Activated naive CD4-positive, alpha-beta T cell treated with anti-CD3 and anti-CD28 coated beads for 36 hours (primary cell): Measurements from ENCODE around the gene CDH13. TPM values are rescaled to one million over a fixed set of nuclear protein-coding genes. Genes with fewer than 3 reads are reported as not detected.

Source experiments
- CTCF ChIA-PET: fragments of 350-600 bp; sonication (Branson Sonifier 250); formaldehyde crosslinking; loops from one replicate; lab custom pipeline; 2021; ENCODE audit warnings: antibody characterized with exemption; lab: Charles Lee
- DNase-seq: peaks from one replicate; pipeline ENCODE4 v3.0.0-alpha.2; 2020
- H3K27ac Mint-ChIP-seq: one replicate; pipeline ENCODE4 v1.8.0; 2021; ENCODE audit warnings: mild to moderate bottlenecking, mixed read lengths
- H3K27me3 Mint-ChIP-seq: one replicate; pipeline ENCODE4 v1.8.0; 2021; ENCODE audit warnings: low read depth, mixed read lengths
- H3K36me3 Mint-ChIP-seq: one replicate; pipeline ENCODE4 v1.8.0; 2021; ENCODE audit warnings: low read depth, mixed read lengths
- H3K4me1 Mint-ChIP-seq: one replicate; pipeline ENCODE4 v1.8.0; 2021; ENCODE audit warnings: low read depth, mixed read lengths
- H3K4me3 Mint-ChIP-seq: one replicate; pipeline ENCODE4 v1.8.0; 2021; ENCODE audit warnings: mild to moderate bottlenecking, moderate library complexity, mixed read lengths
- H3K9me3 Mint-ChIP-seq: one replicate; pipeline ENCODE4 v1.8.0; 2021; ENCODE audit warnings: mixed read lengths
- intact Hi-C: fragments of 100-400 bp; cut with micrococcal nuclease; formaldehyde crosslinking; loops from one replicate; pipeline ENCODE4 v1.15.1; 2023
- total RNA-seq, 2 experiments: library from RNA; stranded (reverse); gene quantifications; one replicate each; pipeline ENCODE4 v1.2.3, GENCODE V29; 2021

The CDH13 gene
- total RNA-seq, 2 experiments from 2014 or later: not detected

GRCh38 chr16:83027973-83028372 lies 401.2 kb downstream of the CDH13 start:
- H3K9me3 Mint-ChIP-seq: peaks cover 6% of the 10 kb centered on the region
- H3K4me1 Mint-ChIP-seq: no peaks in the 10 kb centered on the region
- CTCF ChIA-PET: interaction anchor here (0.6 kb wide), 1 partner anchor 207 kb away, joined by 3 read pairs; no protein-coding TSS in a partner anchor
- no peak overlapping the region for H3K4me3 Mint-ChIP-seq
- DNase-seq: no peak
- intact Hi-C loops: no loop called here
- H3K27me3 Mint-ChIP-seq: no peaks in the 10 kb centered on the region
- H3K27ac Mint-ChIP-seq: no peak overlapping the region
- no peaks in the 10 kb centered on the region for H3K36me3 Mint-ChIP-seq

DNA sequence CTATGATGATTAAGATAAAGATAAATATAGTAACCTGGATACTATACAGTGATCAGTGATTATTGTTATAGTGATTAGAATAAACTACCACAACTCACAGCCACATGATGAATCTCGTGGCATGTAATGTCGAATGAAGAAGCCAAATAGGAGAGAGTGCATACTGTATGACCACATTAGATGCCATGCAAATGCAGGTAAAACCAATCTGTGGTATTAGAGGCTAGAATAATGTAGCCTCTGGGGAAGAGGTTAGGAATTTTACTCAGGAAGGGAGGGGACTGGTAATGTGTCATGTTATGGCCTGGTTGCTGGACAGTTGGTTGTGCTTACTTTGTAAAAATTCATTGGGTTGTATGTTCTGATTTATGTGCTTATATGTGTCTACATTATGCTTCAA lies 402.7 kb downstream of the CDH13 start:
- Mint-ChIP-seq H3K27ac (no peak overlapping the region), H3K36me3 (no peaks in the 10 kb centered on the region), H3K9me3 (peaks cover 6% of the 10 kb centered on the region), H3K4me3 (no peak overlapping the region), H3K27me3 (no peaks in the 10 kb centered on the region), H3K4me1 (no peaks in the 10 kb centered on the region)
- DNase-seq: no peak
- intact Hi-C loops: no loop called here
- CTCF ChIA-PET: no interaction called here

DNA sequence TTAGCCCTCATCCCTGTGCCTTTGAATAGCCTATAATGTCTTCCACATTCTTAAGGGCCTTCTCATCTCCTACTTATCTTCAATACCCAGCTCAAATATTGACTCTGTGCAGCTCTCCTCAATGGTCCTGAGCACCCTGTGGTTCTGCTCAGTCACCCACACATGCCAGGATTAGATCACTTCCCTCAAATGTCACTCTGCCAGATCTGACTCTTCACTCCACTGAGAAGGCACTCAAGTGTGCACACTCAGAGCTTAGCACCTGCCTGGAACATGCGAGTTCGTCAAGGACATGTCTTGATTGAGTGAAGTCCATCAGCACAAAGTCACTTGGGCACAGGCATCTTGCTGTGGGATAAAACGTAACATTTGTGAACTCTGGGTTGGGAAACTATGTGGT lies 404.8 kb downstream of the CDH13 start:
- DNase-seq: no peak
- intact Hi-C loops: no loop called here
- CTCF ChIA-PET: no interaction called here
- Mint-ChIP-seq H3K4me3 (no peak overlapping the region), H3K27ac (no peak overlapping the region), H3K4me1 (no peaks in the 10 kb centered on the region), H3K36me3 (no peaks in the 10 kb centered on the region), H3K27me3 (no peaks in the 10 kb centered on the region), H3K9me3 (peaks cover 6% of the 10 kb centered on the region)

DNA sequence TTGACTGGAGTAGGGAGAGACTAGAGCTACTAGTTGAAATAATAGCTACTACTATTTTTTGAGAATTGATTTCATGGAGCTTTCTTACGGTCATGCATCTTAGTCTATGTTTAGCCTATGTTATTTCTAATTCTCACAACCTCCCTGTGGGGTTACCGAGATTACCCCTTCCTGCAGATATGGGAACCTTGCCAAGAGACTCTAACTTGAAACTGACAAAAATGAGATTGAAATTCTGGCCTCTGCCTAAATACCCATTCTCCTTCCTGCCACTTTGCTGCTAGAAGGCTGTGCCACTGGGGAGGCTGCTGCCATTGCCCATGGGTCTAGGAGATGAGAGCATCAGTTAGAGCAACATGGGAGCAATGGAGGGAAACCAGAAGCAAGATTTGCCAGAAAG lies 410.3 kb downstream of the CDH13 start:
- H3K27me3 Mint-ChIP-seq: peaks cover 6% of the 10 kb centered on the region
- no peaks in the 10 kb centered on the region for H3K36me3 Mint-ChIP-seq
- H3K27ac Mint-ChIP-seq: no peak overlapping the region
- no peak overlapping the region for H3K4me3 Mint-ChIP-seq
- H3K4me1 Mint-ChIP-seq: no peaks in the 10 kb centered on the region
- DNase-seq: no peak
- peaks cover 2% of the 10 kb centered on the region for H3K9me3 Mint-ChIP-seq
- intact Hi-C loops: no loop called here
- CTCF ChIA-PET: no interaction called here

GRCh38 chr16:83037884-83038283 lies 411.1 kb downstream of the CDH13 start:
- CTCF ChIA-PET: no interaction called here
- Mint-ChIP-seq H3K36me3 (no peaks in the 10 kb centered on the region), H3K9me3 (no peaks in the 10 kb centered on the region)

GRCh38 chr16:83040174-83040573 lies 413.4 kb downstream of the CDH13 start:
- Mint-ChIP-seq H3K36me3 (no peaks in the 10 kb centered on the region), H3K27ac (no peak overlapping the region), H3K4me1 (no peaks in the 10 kb centered on the region), H3K9me3 (no peaks in the 10 kb centered on the region), H3K27me3 (peaks cover 6% of the 10 kb centered on the region), H3K4me3 (no peak overlapping the region)
- CTCF ChIA-PET: no interaction called here
- intact Hi-C loops: no loop called here
- no peak for DNase-seq

More at GRCh38 chr16:83037884-83038283, 411.1 kb downstream of the CDH13 start:
- Mint-ChIP-seq H3K27ac (no peak overlapping the region), H3K4me3 (no peak overlapping the region), H3K4me1 (no peaks in the 10 kb centered on the region), H3K27me3 (peaks cover 6% of the 10 kb centered on the region)
- intact Hi-C loops: no loop called here
- no peak for DNase-seq

GRCh38 chr16:83044589-83044988 lies 417.8 kb downstream of the CDH13 start:
- no peaks in the 10 kb centered on the region for H3K27me3 Mint-ChIP-seq
- no peak overlapping the region for H3K27ac Mint-ChIP-seq
- H3K36me3 Mint-ChIP-seq: no peaks in the 10 kb centered on the region
- CTCF ChIA-PET: no interaction called here
- no peak overlapping the region for H3K4me3 Mint-ChIP-seq
- H3K4me1 Mint-ChIP-seq: no peaks in the 10 kb centered on the region
- intact Hi-C loops: no loop called here
- H3K9me3 Mint-ChIP-seq: peaks cover 4% of the 10 kb centered on the region
- no peak for DNase-seq

GRCh38 chr16:83045790-83046189 lies 419.0 kb downstream of the CDH13 start:
- no peak overlapping the region for H3K27ac Mint-ChIP-seq
- intact Hi-C loops: no loop called here
- CTCF ChIA-PET: no interaction called here
- peaks cover 3% of the 10 kb centered on the region for H3K27me3 Mint-ChIP-seq
- H3K9me3 Mint-ChIP-seq: peaks cover 8% of the 10 kb centered on the region
- DNase-seq: no peak
- no peak overlapping the region for H3K4me3 Mint-ChIP-seq
- H3K4me1 Mint-ChIP-seq: no peaks in the 10 kb centered on the region
- H3K36me3 Mint-ChIP-seq: no peaks in the 10 kb centered on the region

GRCh38 chr16:83046664-83047063 lies 419.9 kb downstream of the CDH13 start:
- Mint-ChIP-seq H3K27ac (no peak overlapping the region), H3K36me3 (no peaks in the 10 kb centered on the region), H3K4me1 (no peaks in the 10 kb centered on the region), H3K27me3 (peaks cover 6% of the 10 kb centered on the region), H3K4me3 (no peak overlapping the region), H3K9me3 (peaks cover 12% of the 10 kb centered on the region)
- CTCF ChIA-PET: no interaction called here
- no peak for DNase-seq
- intact Hi-C loops: no loop called here

DNA sequence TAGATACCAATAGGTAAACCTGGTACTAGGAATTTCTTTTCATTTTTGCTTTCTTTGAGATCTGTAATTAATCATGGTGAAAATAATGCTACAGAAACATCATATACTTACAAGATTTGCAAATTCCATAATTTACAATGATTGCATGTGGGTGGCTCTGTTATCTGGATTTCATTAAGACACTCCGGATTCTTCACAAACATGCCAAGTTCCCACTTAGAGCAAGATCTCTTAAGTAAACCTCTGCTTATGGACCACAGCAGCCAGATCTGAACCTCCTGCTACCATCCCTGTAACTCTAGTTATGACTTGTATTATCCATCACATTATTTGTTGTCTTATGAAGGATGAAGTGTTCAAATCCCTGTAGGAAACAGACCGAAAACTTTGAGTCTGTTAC lies 424.7 kb downstream of the CDH13 start:
- CTCF ChIA-PET: no interaction called here
- intact Hi-C loops: no loop called here
- H3K9me3 Mint-ChIP-seq: peaks cover 12% of the 10 kb centered on the region

DNA sequence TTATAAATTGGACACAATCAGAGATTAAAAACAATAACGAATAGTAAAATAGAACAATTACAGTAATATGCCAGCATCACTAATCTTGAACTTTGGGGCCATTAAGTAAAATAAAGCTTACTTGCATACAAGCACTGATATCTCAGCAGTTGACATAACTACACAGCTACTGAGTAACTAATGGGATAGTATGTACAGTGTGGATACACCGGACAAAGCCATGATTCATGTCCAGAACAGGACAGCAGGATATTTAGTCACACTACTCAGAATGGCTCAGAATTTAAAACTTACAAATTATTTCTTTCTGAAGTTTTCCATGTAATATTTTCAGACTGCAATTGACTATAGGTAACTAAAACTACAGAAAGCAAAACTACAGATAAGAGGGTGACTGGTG lies 427.5 kb downstream of the CDH13 start:
- Mint-ChIP-seq H3K36me3 (no peaks in the 10 kb centered on the region), H3K4me3 (no peak overlapping the region)
- CTCF ChIA-PET: no interaction called here

More for the DNA sequence above, 424.7 kb downstream of the CDH13 start:
- DNase-seq: no peak
- Mint-ChIP-seq H3K4me3 (no peak overlapping the region), H3K4me1 (no peaks in the 10 kb centered on the region), H3K36me3 (no peaks in the 10 kb centered on the region), H3K27ac (no peak overlapping the region), H3K27me3 (peaks cover 6% of the 10 kb centered on the region)

DNA sequence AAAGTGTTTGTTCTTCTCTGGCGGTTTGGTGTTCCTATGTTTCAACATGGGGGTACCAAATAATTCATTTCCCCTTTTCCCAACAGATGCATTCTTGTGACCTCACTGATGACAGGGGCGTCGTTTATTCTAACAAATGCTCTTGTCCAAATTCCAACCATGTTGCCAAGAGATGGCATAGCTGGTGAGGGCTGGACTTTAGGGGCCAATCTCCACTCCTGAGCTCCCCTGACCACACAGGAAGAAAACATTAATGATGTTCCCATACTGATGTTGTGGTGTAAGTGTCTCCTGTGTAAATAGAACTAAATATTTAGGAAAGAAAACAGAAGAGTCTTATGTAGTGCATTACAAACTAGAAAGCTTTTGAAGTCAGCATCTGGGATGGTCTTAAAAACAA lies 431.6 kb downstream of the CDH13 start:
- Mint-ChIP-seq H3K27ac (no peak overlapping the region), H3K4me1 (no peaks in the 10 kb centered on the region), H3K27me3 (no peaks in the 10 kb centered on the region), H3K9me3 (peaks cover 1% of the 10 kb centered on the region), H3K36me3 (no peaks in the 10 kb centered on the region), H3K4me3 (no peak overlapping the region)
- no peak for DNase-seq
- CTCF ChIA-PET: no interaction called here
- intact Hi-C loops: no loop called here

More for the DNA sequence above, 427.5 kb downstream of the CDH13 start:
- Mint-ChIP-seq H3K4me1 (no peaks in the 10 kb centered on the region), H3K9me3 (peaks cover 9% of the 10 kb centered on the region), H3K27ac (no peak overlapping the region), H3K27me3 (peaks cover 6% of the 10 kb centered on the region)
- no peak for DNase-seq
- intact Hi-C loops: no loop called here

- Mint-ChIP-seq H3K27me3 (no peaks in the 10 kb centered on the region), H3K4me1 (no peaks in the 10 kb centered on the region), H3K4me3 (no peak overlapping the region), H3K36me3 (no peaks in the 10 kb centered on the region), H3K9me3 (peaks cover 3% of the 10 kb centered on the region), H3K27ac (no peak overlapping the region)
- CTCF ChIA-PET: no interaction called here
- DNase-seq: no peak
- intact Hi-C loops: no loop called here
Measured at GRCh38 chr16:83059237-83059636, 432.5 kb downstream of the CDH13 start.

DNA sequence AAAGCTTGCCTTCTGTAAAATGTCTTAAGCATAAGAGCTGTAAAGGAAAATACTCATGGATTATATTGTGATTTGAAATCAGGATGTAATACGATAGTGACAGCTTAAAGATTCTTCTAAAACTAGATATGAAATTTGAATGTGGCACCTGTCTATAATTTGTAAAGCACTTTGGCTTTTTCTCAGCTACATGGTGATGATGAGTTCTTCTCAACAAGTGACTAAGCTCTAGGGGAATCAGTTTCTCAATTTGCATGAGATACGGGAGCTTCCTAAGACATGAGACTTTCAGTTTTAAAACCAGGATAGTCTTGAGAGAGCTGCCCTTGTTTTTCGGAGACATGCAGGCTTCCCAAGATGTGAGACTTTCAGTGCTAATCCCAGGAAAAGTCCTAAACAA lies 439.2 kb downstream of the CDH13 start:
- H3K9me3 Mint-ChIP-seq: peaks cover 8% of the 10 kb centered on the region
- no peak overlapping the region for H3K4me3 Mint-ChIP-seq

More for the DNA sequence above, 439.2 kb downstream of the CDH13 start:
- Mint-ChIP-seq H3K27me3 (no peaks in the 10 kb centered on the region), H3K36me3 (no peaks in the 10 kb centered on the region), H3K27ac (no peak overlapping the region), H3K4me1 (no peaks in the 10 kb centered on the region)
- CTCF ChIA-PET: no interaction called here
- intact Hi-C loops: no loop called here
- DNase-seq: no peak
